Measurements from ENCODE around the gene SMARCB1.

SMARCB1 gene

DNA sequence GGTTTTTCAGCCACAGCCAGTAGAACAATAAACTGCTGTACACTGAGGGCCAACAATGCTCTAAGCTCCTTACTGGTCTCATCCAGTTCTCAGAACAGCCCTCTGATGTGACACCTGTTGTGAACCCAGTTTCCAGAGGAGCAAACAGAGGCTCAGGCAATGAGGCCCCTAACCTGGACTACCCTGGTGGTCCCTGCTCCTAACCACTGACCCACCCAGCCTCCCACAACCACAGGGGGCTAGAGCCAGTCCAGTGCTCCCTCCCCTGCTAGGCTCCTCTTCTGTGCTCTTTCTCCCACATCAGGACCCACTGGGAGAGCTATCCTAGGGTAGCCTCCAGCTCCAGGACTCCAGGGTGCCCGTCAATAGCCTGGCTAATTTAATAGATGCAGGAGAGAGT lies 4.1 kb upstream of the SMARCB1 start:
- no peak for ATAC-seq
- Mint-ChIP-seq H3K4me1 (peaks cover 12% of the 10 kb centered on the region), H3K27ac (peak overlapping the region; percentile 40)

DNA sequence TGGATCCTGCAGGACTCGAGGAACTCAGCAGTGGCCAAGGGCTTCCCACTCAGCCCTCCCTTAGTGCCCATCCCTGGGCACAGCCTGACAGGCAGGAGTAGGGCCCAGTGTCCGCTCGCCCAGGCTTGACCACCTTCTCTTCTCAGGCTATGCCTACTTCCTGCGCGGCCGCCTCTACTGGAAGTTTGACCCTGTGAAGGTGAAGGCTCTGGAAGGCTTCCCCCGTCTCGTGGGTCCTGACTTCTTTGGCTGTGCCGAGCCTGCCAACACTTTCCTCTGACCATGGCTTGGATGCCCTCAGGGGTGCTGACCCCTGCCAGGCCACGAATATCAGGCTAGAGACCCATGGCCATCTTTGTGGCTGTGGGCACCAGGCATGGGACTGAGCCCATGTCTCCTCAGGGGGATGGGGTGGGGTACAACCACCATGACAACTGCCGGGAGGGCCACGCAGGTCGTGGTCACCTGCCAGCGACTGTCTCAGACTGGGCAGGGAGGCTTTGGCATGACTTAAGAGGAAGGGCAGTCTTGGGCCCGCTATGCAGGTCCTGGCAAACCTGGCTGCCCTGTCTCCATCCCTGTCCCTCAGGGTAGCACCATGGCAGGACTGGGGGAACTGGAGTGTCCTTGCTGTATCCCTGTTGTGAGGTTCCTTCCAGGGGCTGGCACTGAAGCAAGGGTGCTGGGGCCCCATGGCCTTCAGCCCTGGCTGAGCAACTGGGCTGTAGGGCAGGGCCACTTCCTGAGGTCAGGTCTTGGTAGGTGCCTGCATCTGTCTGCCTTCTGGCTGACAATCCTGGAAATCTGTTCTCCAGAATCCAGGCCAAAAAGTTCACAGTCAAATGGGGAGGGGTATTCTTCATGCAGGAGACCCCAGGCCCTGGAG lies 3.3 kb upstream of the SMARCB1 start:
- Mint-ChIP-seq H3K4me3 (no peak overlapping the region), H3K27me3 (no peaks in the 10 kb centered on the region), H3K4me1 (peaks cover 16% of the 10 kb centered on the region), H3K27ac (no peak overlapping the region), H3K9me3 (no peaks in the 10 kb centered on the region), H3K36me3 (no peaks in the 10 kb centered on the region)
- no peak for ATAC-seq

More for the DNA sequence above, 4.1 kb upstream of the SMARCB1 start:
- H3K27me3 Mint-ChIP-seq: no peaks in the 10 kb centered on the region
- H3K4me3 Mint-ChIP-seq: no peak overlapping the region
- no peaks in the 10 kb centered on the region for H3K9me3 Mint-ChIP-seq
- no peaks in the 10 kb centered on the region for H3K36me3 Mint-ChIP-seq

DNA sequence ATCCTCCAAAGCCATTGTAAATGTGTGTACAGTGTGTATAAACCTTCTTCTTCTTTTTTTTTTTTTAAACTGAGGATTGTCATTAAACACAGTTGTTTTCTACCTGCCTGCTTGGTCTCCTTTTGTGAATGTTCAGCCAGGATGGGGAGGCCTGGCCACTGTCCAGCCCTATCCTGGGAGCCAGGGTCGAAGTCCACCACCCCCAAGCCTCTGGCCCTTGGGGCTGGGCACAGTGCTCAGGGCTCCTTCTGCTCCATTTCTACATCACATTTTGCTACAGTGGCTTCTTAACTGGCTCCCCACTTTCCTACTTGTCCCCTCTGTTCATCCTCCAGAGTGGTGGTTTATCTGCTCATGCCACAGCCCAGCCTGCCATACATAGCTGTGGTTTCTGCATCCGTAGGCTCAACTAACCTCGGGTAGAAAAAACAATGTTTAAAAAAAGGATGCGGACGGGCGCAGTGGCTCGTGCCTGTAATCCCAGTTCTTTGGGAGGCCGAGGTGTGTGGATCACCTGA lies 2.5 kb upstream of the SMARCB1 start:
- Mint-ChIP-seq H3K4me3 (no peak overlapping the region), H3K36me3 (no peaks in the 10 kb centered on the region), H3K4me1 (peaks cover 24% of the 10 kb centered on the region), H3K27me3 (no peaks in the 10 kb centered on the region), H3K9me3 (no peaks in the 10 kb centered on the region), H3K27ac (no peak overlapping the region)
- ATAC-seq: no peak

DNA sequence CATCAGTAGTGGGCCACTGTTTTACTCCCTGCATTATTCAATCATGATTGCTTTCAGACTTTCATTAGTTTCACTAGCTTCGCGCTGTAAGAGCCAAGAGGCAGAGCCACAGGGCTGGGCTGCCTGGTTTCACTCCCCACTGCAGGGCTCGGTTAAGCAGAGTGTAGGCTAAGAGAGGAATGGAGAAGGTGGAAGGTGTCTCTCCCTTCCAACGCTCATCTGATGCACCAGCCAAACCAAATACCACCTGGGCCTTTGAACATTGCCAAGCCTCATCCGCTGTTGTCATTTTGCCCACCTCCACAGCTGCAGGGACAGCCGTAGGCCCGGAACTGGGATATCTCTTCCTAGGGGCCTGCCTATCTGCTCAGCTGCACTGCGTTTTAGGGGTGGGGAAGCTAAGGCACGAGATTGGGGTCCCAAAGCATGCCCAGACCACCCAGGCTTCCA lies 480 bp upstream of the SMARCB1 start:
- no peak for ATAC-seq
- H3K27me3 Mint-ChIP-seq: no peaks in the 10 kb centered on the region
- peaks cover 28% of the 10 kb centered on the region for H3K4me1 Mint-ChIP-seq
- no peaks in the 10 kb centered on the region for H3K9me3 Mint-ChIP-seq
- peak overlapping the region; percentile 86 for H3K27ac Mint-ChIP-seq
- H3K36me3 Mint-ChIP-seq: peaks cover 8% of the 10 kb centered on the region
- peak overlapping the region; percentile 87 for H3K4me3 Mint-ChIP-seq

- Mint-ChIP-seq H3K27me3 (no peaks in the 10 kb centered on the region), H3K4me3 (peak overlapping the region; percentile 87), H3K9me3 (no peaks in the 10 kb centered on the region), H3K36me3 (peaks cover 16% of the 10 kb centered on the region), H3K27ac (peak overlapping the region; percentile 86), H3K4me1 (peaks cover 34% of the 10 kb centered on the region)
- ATAC-seq: peak; percentile 29
Measured at GRCh38 chr22:23787600-23787896, 782 bp downstream of the SMARCB1 start.

GRCh38 chr22:23787910-23788309 lies 1.1 kb downstream of the SMARCB1 start:
- Mint-ChIP-seq H3K9me3 (no peaks in the 10 kb centered on the region), H3K27ac (peak overlapping the region; percentile 86), H3K4me1 (peaks cover 37% of the 10 kb centered on the region), H3K4me3 (peak overlapping the region; percentile 87), H3K27me3 (no peaks in the 10 kb centered on the region), H3K36me3 (peaks cover 19% of the 10 kb centered on the region)
- no peak for ATAC-seq

DNA sequence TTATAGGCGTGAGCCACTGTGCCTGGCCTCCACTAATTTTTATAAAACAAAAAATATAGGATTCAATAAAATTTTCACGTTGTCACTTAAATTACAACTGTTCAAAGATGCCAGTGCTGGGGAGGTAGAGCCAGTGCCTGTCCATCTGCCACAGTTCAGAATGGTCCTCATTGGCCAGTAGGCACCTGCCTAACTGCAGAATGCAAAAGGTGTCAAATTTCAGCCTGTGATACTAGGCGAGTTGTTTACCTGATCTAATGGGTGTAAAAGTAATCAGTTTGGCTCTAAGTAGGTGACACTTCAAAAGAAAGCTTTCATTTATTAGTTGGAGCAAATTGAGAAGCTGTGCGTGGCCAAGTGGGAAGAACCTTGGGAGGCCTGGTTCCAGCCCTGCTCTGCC lies 2.4 kb downstream of the SMARCB1 start:
- Mint-ChIP-seq H3K9me3 (no peaks in the 10 kb centered on the region), H3K36me3 (peaks cover 28% of the 10 kb centered on the region), H3K4me1 (peaks cover 43% of the 10 kb centered on the region), H3K27me3 (no peaks in the 10 kb centered on the region), H3K4me3 (peak overlapping the region; percentile 55), H3K27ac (peak overlapping the region; percentile 60)
- ATAC-seq: no peak

GRCh38 chr22:23789638-23790037 lies 2.9 kb downstream of the SMARCB1 start:
- H3K36me3 Mint-ChIP-seq: peaks cover 33% of the 10 kb centered on the region
- no peak for ATAC-seq
- H3K4me1 Mint-ChIP-seq: peaks cover 43% of the 10 kb centered on the region
- H3K27ac Mint-ChIP-seq: peak overlapping the region; percentile 60
- H3K9me3 Mint-ChIP-seq: no peaks in the 10 kb centered on the region
- no peak overlapping the region for H3K4me3 Mint-ChIP-seq
- no peaks in the 10 kb centered on the region for H3K27me3 Mint-ChIP-seq

DNA sequence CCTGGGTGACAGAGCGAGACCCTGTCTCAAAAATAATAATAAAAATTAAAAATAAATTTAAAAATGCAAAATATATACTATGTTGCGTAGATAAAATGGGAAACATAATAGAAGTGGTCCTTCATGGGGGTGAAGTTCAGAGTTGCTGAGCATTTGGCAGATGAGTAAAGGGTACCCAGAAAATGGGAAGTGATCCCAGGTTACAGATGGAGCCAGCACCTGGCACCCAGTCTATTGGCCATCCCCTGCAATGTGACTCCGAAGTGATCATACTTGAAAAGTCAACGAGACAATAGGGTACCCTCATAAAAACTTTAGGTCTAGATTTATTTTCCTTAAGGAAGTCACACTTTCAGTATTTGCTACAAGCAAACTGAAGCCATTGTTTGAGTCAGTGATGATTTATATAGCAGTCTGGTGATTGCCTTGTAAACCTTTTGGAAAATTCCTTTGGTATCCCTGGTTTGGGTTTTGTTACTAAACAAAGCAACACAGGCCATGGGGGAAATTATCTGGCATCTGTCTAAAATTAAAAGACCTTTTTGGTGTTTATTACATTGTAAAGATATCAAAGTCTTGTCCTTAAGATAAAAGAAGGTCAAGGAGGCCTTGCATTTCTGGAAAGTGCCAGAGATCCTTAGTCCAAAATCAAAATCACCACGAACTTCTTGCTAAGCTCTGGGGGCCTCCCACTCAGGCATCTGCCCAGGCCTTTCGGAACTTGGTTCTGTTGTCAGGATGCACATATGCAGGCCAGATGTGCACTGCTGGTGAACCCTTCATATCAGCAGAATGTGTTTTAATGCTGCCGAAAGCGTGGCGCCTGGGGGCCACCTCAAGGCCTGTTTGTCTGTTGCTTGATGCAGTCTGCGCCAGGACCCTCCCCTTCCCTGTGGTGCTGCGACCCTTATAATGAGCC lies 4.3 kb downstream of the SMARCB1 start:
- Mint-ChIP-seq H3K27me3 (no peaks in the 10 kb centered on the region), H3K4me1 (peaks cover 43% of the 10 kb centered on the region), H3K27ac (no peak overlapping the region), H3K9me3 (no peaks in the 10 kb centered on the region), H3K36me3 (peaks cover 38% of the 10 kb centered on the region), H3K4me3 (no peak overlapping the region)
- ATAC-seq: no peak

- ATAC-seq: no peak
- Mint-ChIP-seq H3K36me3 (peaks cover 47% of the 10 kb centered on the region), H3K4me1 (peaks cover 41% of the 10 kb centered on the region), H3K4me3 (no peak overlapping the region), H3K27ac (peak overlapping the region; percentile 50), H3K9me3 (no peaks in the 10 kb centered on the region), H3K27me3 (no peaks in the 10 kb centered on the region)
Measured at GRCh38 chr22:23791738-23792645, 5.2 kb downstream of the SMARCB1 start.

- H3K9me3 Mint-ChIP-seq: no peaks in the 10 kb centered on the region
- no peak for ATAC-seq
- H3K27me3 Mint-ChIP-seq: no peaks in the 10 kb centered on the region
- H3K36me3 Mint-ChIP-seq: peaks cover 53% of the 10 kb centered on the region
- peak overlapping the region; percentile 50 for H3K27ac Mint-ChIP-seq
- peaks cover 43% of the 10 kb centered on the region for H3K4me1 Mint-ChIP-seq
- no peak overlapping the region for H3K4me3 Mint-ChIP-seq
Measured at GRCh38 chr22:23793326-23793725, 6.6 kb downstream of the SMARCB1 start.

GRCh38 chr22:23796461-23796860 lies 9.7 kb downstream of the SMARCB1 start:
- Mint-ChIP-seq H3K36me3 (peaks cover 55% of the 10 kb centered on the region), H3K4me3 (no peak overlapping the region), H3K4me1 (peaks cover 56% of the 10 kb centered on the region), H3K27ac (peak overlapping the region; percentile 76), H3K27me3 (no peaks in the 10 kb centered on the region), H3K9me3 (no peaks in the 10 kb centered on the region)
- ATAC-seq: no peak

DNA sequence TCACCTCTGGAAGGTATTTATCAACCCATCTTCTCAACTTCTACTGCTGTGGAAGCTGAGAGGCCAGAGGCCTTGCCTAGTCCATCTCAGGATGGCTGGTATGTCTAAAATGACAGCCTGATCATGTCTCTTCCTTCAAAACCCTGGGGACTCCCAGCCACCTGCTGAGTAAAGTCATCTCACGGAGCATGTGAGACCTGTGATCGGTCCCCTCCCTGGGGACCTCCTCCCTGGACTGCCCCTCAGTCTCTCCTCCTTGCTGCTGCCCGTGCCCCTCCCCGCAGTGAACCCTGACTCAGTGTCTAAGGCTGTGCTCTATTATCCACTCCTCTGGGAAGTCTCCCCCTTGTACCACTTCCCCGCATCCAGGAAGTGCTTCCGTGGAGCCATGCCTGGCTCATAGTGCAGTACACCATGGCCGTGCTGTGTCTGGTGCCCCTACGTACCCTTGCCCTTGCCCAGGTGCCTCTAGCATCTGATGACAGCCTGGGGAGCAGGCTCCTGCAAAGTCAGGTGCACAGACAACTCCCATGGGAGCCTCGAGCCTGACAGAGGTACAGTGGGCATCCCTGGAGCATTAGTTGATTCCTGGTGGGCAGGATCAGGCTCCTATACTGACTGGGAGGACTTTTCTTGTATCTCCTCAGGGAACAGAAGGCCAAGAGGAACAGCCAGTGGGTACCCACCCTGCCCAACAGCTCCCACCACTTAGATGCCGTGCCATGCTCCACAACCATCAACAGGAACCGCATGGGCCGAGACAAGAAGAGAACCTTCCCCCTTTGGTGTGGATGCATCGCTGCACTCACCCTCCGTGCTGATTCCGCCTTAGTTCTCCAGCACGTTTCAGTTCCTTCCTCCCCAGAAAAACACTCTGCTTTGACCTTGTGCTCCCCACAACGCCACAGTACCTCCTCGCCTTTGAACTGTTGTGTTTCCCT lies 13.8 kb downstream of the SMARCB1 start:
- Mint-ChIP-seq H3K27me3 (no peaks in the 10 kb centered on the region), H3K36me3 (peaks cover 65% of the 10 kb centered on the region), H3K9me3 (no peaks in the 10 kb centered on the region), H3K4me1 (peaks cover 81% of the 10 kb centered on the region), H3K4me3 (peak overlapping the region; percentile 88), H3K27ac (peak overlapping the region; percentile 94)
- peak; percentile 89 for ATAC-seq
